Esophagus muscularis mucosa (tissue), 3 donors: ENCODE results near the gene PAFAH2.

Experiments used
- POLR2A ChIP-seq: fragments of 450-650 bp; IDR thresholded peaks from one replicate; pipeline ENCODE4 v1.6.1; 2017; ENCODE audit warnings: antibody characterized with exemption, moderate library complexity, mild to moderate bottlenecking, low read depth
- POLR2AphosphoS5 ChIP-seq, 2 donors: sonication (generic); formaldehyde crosslinking; IDR thresholded peaks; one replicate each; pipeline ENCODE4 v1.6.1; 2017; ENCODE audit warnings: antibody characterized with exemption in 2 of 2
- TF ChIP-seq, protein P1 (sequence below), 3 experiments: fragments of 200-600 bp in 2 of 3; fragments of 450-650 bp in 1 of 3; sonication (generic) in 2 of 3; IDR thresholded peaks; one replicate each; pipeline ENCODE4 v1.5.1; 2017 to 2019; ENCODE audit warnings: antibody characterized with exemption in 3 of 3, mild to moderate bottlenecking in 2 of 3, moderate library complexity in 1 of 3

GRCh38 chr1:25977801-25978200 is 20.1 kb downstream of the PAFAH2 start:
- TF ChIP-seq POLR2AphosphoS5 (IDR thresholded peaks at IDR 0.05) (no peak), POLR2A (no peak)
- TF ChIP-seq, protein P1, sequence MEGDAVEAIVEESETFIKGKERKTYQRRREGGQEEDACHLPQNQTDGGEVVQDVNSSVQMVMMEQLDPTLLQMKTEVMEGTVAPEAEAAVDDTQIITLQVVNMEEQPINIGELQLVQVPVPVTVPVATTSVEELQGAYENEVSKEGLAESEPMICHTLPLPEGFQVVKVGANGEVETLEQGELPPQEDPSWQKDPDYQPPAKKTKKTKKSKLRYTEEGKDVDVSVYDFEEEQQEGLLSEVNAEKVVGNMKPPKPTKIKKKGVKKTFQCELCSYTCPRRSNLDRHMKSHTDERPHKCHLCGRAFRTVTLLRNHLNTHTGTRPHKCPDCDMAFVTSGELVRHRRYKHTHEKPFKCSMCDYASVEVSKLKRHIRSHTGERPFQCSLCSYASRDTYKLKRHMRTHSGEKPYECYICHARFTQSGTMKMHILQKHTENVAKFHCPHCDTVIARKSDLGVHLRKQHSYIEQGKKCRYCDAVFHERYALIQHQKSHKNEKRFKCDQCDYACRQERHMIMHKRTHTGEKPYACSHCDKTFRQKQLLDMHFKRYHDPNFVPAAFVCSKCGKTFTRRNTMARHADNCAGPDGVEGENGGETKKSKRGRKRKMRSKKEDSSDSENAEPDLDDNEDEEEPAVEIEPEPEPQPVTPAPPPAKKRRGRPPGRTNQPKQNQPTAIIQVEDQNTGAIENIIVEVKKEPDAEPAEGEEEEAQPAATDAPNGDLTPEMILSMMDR (IDR thresholded peaks at IDR 0.05) = no peak
